ENCODE measurements around the gene PKIG. TPM values are rescaled to one million over a fixed set of nuclear protein-coding genes. Genes with fewer than 3 reads are reported as not detected.

Gene PKIG
- total RNA-seq, 1 experiment from 2014 or later: 27.0 TPM

GRCh38 chr20:44606725-44607441 lies 24.5 kb downstream of the PKIG start:
- Histone ChIP-seq H2BK120ac (ENCODE audit: low read depth, low read length, poor library complexity, severe bottlenecking) (no peak overlapping the region), H3K27ac (ENCODE audit: insufficient read length, low read depth, low read length) (no peak overlapping the region), H4K8ac (replicated peaks; ENCODE audit: insufficient read length, low read depth, low read length) (no peak overlapping the region), H3K9ac (ENCODE audit: extremely low read depth, insufficient read length, low read length) (no peak overlapping the region), H4K5ac (ENCODE audit: insufficient read length, low read depth, low read length) (no peak overlapping the region), H4K20me1 (ENCODE audit: control insufficient read depth, insufficient read depth, insufficient read length) (no peaks in the 10 kb centered on the region), H3K4ac (ENCODE audit: low read depth, low read length) (no peak overlapping the region), H3K23me2 (ENCODE audit: insufficient read length, low read depth, low read length, poor library complexity, severe bottlenecking) (no peaks in the 10 kb centered on the region), H2AFZ (ENCODE audit: low read length) (no peak overlapping the region), H3K9me3 (ENCODE audit: control insufficient read depth, low read depth, low read length) (no peaks in the 10 kb centered on the region), H3K56ac (ENCODE audit: insufficient read length, low read depth, low read length) (no peak overlapping the region), H3K4me2 (ENCODE audit: insufficient read depth, insufficient read length, low read length) (no peak overlapping the region), H2BK5ac (ENCODE audit: insufficient read length, low read length) (no peak overlapping the region), H3T11ph (ENCODE audit: low read length) (no peak overlapping the region), H2BK12ac (ENCODE audit: insufficient read length, low read depth, low read length) (no peak overlapping the region), H2BK20ac (ENCODE audit: low read depth, low read length, poor library complexity, severe bottlenecking) (no peak overlapping the region), H3K27me3 (ENCODE audit: insufficient read depth, low read length) (no peaks in the 10 kb centered on the region), H3K4me1 (ENCODE audit: insufficient read depth, low read length) (peaks cover 4% of the 10 kb centered on the region; the same call in 1 of the 2 replicates), H3K18ac (ENCODE audit: insufficient read length, low read depth, low read length) (no peak overlapping the region), H2AK5ac (ENCODE audit: insufficient read length, low read length) (no peak overlapping the region), H2BK15ac (ENCODE audit: low read depth, low read length) (no peak overlapping the region), H3K79me2 (ENCODE audit: insufficient read depth, low read length) (no peaks in the 10 kb centered on the region), H4K91ac (ENCODE audit: insufficient read length, low read depth, low read length) (no peak overlapping the region), H3K79me1 (ENCODE audit: insufficient read depth, low read depth, low read length, poor library complexity, severe bottlenecking) (no peaks in the 10 kb centered on the region), H3K23ac (ENCODE audit: insufficient read length, low read depth, low read length) (no peak overlapping the region), H3K14ac (ENCODE audit: insufficient read depth, low read length) (no peak overlapping the region)
- WGBS (ENCODE audit: extremely low coverage, insufficient read length, low lambda C conversion rate): no CpG with 5 or more reads among the region's 5 CpGs
- peaks cover 7 to 14% of the 10 kb centered on the region in 2 experiments for H3K4me1 Mint-ChIP-seq
- DNase-seq: no peak
- no peaks in the 10 kb centered on the region; a peak in 1 of 7 replicates for H3K36me3 Mint-ChIP-seq (ENCODE audit: insufficient read depth in 1 of 3, low read depth in 3 of 3)
- no peaks in the 10 kb centered on the region for H3K27me3 Mint-ChIP-seq (ENCODE audit: low read depth)
- no peak overlapping the region for H3K27ac Mint-ChIP-seq
- TF ChIP-seq, protein P1, sequence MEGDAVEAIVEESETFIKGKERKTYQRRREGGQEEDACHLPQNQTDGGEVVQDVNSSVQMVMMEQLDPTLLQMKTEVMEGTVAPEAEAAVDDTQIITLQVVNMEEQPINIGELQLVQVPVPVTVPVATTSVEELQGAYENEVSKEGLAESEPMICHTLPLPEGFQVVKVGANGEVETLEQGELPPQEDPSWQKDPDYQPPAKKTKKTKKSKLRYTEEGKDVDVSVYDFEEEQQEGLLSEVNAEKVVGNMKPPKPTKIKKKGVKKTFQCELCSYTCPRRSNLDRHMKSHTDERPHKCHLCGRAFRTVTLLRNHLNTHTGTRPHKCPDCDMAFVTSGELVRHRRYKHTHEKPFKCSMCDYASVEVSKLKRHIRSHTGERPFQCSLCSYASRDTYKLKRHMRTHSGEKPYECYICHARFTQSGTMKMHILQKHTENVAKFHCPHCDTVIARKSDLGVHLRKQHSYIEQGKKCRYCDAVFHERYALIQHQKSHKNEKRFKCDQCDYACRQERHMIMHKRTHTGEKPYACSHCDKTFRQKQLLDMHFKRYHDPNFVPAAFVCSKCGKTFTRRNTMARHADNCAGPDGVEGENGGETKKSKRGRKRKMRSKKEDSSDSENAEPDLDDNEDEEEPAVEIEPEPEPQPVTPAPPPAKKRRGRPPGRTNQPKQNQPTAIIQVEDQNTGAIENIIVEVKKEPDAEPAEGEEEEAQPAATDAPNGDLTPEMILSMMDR (conservative IDR thresholded peaks at IDR 0.05): no peak
- H3K4me3 Mint-ChIP-seq: no peak overlapping the region
- H3K9me3 Mint-ChIP-seq: peaks cover 0 to 3% of the 10 kb centered on the region in 2 experiments; a peak in 3 of 5 replicates
